ENCODE results near the gene IGFBP4. TPM values are rescaled to one million over a fixed set of nuclear protein-coding genes. Genes with fewer than 3 reads are reported as not detected.

Gene IGFBP4
- polyA plus RNA-seq, 1 of the 3 experiments (the other 2 are of a cell fraction): 128 TPM

GRCh38 chr17:40496634-40497420 is 53.6 kb downstream of the IGFBP4 start:
- CTCF ChIA-PET: interaction anchor here (0.9 to 3.6 kb wide), 10 partner anchors 9 to 142 kb away, joined by 3 to 37 read pairs (median 4); partner anchors contain the start of gene TOP2A
- Histone ChIP-seq H2AFZ (ENCODE audit: low read depth) (no peak overlapping the region), H3K27me3 (ENCODE audit: insufficient read depth) (no peaks in the 10 kb centered on the region), H3K4me3 (ENCODE audit: low read depth in 2 of 2, low read length in 1 of 2) (no peak overlapping the region), H3K9me3 (no peaks in the 10 kb centered on the region), H3K79me2 (ENCODE audit: insufficient read depth) (no peaks in the 10 kb centered on the region), H3F3A (replicated peaks; ENCODE audit: insufficient read depth) (peaks cover 6% of the 10 kb centered on the region), H3K9ac (no peak overlapping the region), H3K27ac (ENCODE audit: low read depth in 2 of 2, low read length in 1 of 2) (no peak overlapping the region), H4K20me1 (ENCODE audit: insufficient read depth) (no peaks in the 10 kb centered on the region), H3K4me1 (ENCODE audit: control insufficient read depth in 1 of 2, insufficient read depth in 2 of 2, low read depth in 1 of 2, low read length in 1 of 2) (peaks cover 5 to 18% of the 10 kb centered on the region in 2 experiments; a peak in 1 of 4 replicates), H3K36me3 (replicated peaks in 1 of 2; ENCODE audit: control insufficient read depth in 1 of 2, insufficient read depth in 2 of 2, low read length in 1 of 2) (no peaks in the 10 kb centered on the region), H3K4me2 (no peak overlapping the region), H3K9me2 (no peaks in the 10 kb centered on the region)
- TF ChIP-seq RAD21 (IDR thresholded peaks at IDR 0.05; ENCODE audit: low read length): no peak
- no peak for TF ChIP-seq JUND (IDR thresholded peaks at IDR 0.05)
- TF ChIP-seq GATA2 (CRISPR knock-in tag; IDR thresholded peaks at IDR 0.05): no peak
- no peak for TF ChIP-seq IRF3 (IDR thresholded peaks at IDR 0.05; ENCODE audit: low read depth, low read length)
- no peak for TF ChIP-seq NFIC (IDR thresholded peaks at IDR 0.05; ENCODE audit: borderline replicate concordance)
- no peak for TF ChIP-seq CTCF (IDR thresholded peaks at IDR 0.05)
- no peak for TF ChIP-seq NRF1 (IDR thresholded peaks at IDR 0.05; ENCODE audit: low read depth, low read length)
- no peak for TF ChIP-seq USF1 (IDR thresholded peaks at IDR 0.05; ENCODE audit: borderline replicate concordance, low read depth)
- TF ChIP-seq FOXJ3 (CRISPR knock-in tag; IDR thresholded peaks at IDR 0.05): no peak
- TF ChIP-seq SIN3A (IDR thresholded peaks at IDR 0.05; ENCODE audit: borderline replicate concordance, low read depth, low read length): no peak
- TF ChIP-seq EP300 (IDR thresholded peaks at IDR 0.05; ENCODE audit: borderline replicate concordance in 1 of 2, low read depth in 1 of 2, low read length in 1 of 2): no peak
- TF ChIP-seq SMC3 (IDR thresholded peaks at IDR 0.05; ENCODE audit: low read depth, low read length): no peak
- TF ChIP-seq ZBTB33 (IDR thresholded peaks at IDR 0.05; ENCODE audit: borderline replicate concordance, low read depth): no peak
- no peak for TF ChIP-seq FOXM1 (IDR thresholded peaks at IDR 0.05; ENCODE audit: low read depth)
- TF ChIP-seq PBX3 (IDR thresholded peaks at IDR 0.05): no peak
- TF ChIP-seq TAF1 (IDR thresholded peaks at IDR 0.05; ENCODE audit: borderline replicate concordance, low read depth, low read length): no peak
- TF ChIP-seq EZH2phosphoT487 (IDR thresholded peaks at IDR 0.05; ENCODE audit: borderline replicate concordance, low read depth): no peak
- POLR2A ChIA-PET: no interaction called here
- DNase-seq: no peak
- WGBS (ENCODE audit: low lambda C conversion rate): 81% methylated on average over 8 of the region's 9 CpGs
